ENCODE results near the gene NCKAP1. TPM values are rescaled to one million over a fixed set of nuclear protein-coding genes. Genes with fewer than 3 reads are reported as not detected.
"Not testable (repeated sequence)": the region's sequence is repeated elsewhere in the genome, so short reads cannot be mapped to it uniquely, and the experiment has no call there.

NCKAP1 gene
- total RNA-seq, 4 donors from 2014 or later: 88.3 to 160 (median 122) TPM

- WGBS, 2 donors: 97 to 99% methylated on average over 3 of the region's 3 CpGs
- intact Hi-C loops (cut with DNase I; ENCODE audit: low total_unique reads): no loop called here
- H3K4me3 ChIP-seq (ENCODE audit: low read depth, poor library complexity, severe bottlenecking): no peak overlapping the region
- DNase-seq (ENCODE audit: low spot score in 2 of 2): no peak
- TF ChIP-seq POLR2A (IDR thresholded peaks at IDR 0.05): no peak
- TF ChIP-seq CTCF (IDR thresholded peaks at IDR 0.05): no peak
These were observed 66.3 kb downstream of the NCKAP1 start for GRCh38 chr2:182971820-182972547.

DNA sequence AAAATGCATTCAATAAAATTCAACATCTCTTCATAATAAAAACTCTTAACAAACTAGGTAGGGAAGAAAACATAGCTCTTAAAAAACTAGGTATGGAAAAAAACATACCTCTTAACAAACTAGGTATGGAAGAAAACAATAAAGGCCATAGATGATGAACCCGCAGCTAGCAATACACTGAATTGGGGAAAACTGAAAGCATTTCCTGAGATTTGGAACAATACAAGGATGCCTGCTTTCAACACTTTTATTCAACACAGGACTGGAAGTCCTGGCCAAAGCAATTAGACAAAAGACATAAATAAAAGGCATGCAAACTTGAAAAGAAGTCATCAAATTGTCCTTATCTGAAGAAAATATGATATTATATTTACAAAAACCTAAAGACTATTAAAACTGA, 67.8 kb downstream of the NCKAP1 start:
- WGBS, 2 donors: 73 to 82% methylated on average over 1 of the region's 1 CpG
- DNase-seq (ENCODE audit: low spot score in 2 of 2): no peak
- H3K4me3 ChIP-seq (ENCODE audit: low read depth, poor library complexity, severe bottlenecking): no peak overlapping the region
- TF ChIP-seq POLR2A (IDR thresholded peaks at IDR 0.05) (no peak), CTCF (IDR thresholded peaks at IDR 0.05) (no peak)
- intact Hi-C loops (cut with DNase I; ENCODE audit: low total_unique reads): no loop called here

DNA sequence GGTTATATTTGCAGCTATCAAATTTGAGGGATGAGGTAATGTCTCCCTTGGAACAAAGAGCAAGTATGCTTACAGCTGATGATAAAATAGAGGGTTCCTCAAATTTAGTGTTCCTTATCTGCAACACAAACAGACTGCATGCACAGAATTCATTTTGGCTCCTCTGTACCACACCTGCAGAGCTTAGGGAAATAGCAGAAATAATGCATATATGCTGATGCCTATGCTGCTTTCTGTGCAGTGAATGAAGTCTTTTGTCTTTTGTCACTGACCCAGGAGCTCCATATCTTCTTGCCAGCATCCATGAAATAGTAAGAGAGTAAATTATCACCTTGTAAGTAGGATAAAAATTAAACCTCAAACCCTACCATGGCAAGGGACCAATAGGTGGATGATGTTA, 69.8 kb downstream of the NCKAP1 start:
- DNase-seq (ENCODE audit: low spot score in 2 of 2): no peak
- no peak for TF ChIP-seq POLR2A (IDR thresholded peaks at IDR 0.05)
- TF ChIP-seq CTCF (IDR thresholded peaks at IDR 0.05): no peak
- no peak overlapping the region for H3K4me3 ChIP-seq (ENCODE audit: low read depth, poor library complexity, severe bottlenecking)
- intact Hi-C loops (cut with DNase I; ENCODE audit: low total_unique reads): no loop called here

GRCh38 chr2:182966356-182966755, 71.9 kb downstream of the NCKAP1 start:
- WGBS, 2 donors: 92 to 95% methylated on average over 8 of the region's 8 CpGs
- H3K4me3 ChIP-seq (ENCODE audit: low read depth, poor library complexity, severe bottlenecking); DNase-seq (ENCODE audit: low spot score in 2 of 2); intact Hi-C loops (cut with DNase I; ENCODE audit: low total_unique reads): not testable (repeated sequence)

DNA sequence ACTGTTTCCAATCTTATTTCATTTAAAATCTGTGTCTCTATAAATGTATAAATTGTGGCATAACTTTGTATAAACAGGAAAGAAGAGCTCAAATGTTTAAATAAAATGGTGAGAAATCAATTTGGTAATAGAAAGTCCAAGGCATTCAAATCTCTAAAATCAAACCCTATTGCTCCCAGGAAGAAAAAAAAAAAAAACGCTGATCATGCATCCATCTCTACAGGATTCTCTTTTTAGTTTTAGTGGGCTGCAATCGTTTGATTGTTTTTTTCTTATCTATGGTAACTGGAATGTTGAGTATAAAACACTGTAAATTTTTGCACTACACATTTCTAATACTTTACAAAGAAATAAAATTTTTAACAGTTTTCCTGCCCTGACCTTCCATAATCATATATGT, 75.6 kb downstream of the NCKAP1 start:
- no peak for TF ChIP-seq CTCF (IDR thresholded peaks at IDR 0.05)
- TF ChIP-seq POLR2A (IDR thresholded peaks at IDR 0.05): no peak
- 82 to 84% methylated on average over 2 of the region's 2 CpGs for WGBS, 2 donors
- no peak overlapping the region for H3K4me3 ChIP-seq (ENCODE audit: low read depth, poor library complexity, severe bottlenecking)
- intact Hi-C loops (cut with DNase I; ENCODE audit: low total_unique reads): no loop called here
- DNase-seq (ENCODE audit: low spot score in 2 of 2): no peak

DNA sequence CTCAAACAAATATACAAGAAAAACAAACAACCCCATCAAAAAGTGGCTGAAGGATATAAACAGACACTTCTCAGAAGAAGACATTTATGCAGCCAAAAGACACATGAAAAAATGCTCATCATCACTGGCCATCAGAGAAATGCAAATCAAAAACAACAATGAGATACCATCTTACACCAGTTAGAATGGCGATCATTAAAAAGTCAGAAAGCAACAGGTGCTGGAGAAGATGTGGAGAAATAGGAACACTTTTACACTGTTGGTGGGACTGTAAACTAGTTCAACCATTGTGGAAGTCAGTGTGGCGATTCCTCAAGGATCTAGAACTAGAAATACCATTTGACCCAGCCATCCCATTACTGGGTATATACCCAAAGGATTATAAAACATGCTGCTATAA, 77.4 kb downstream of the NCKAP1 start:
- intact Hi-C loops (cut with DNase I; ENCODE audit: low total_unique reads); DNase-seq (ENCODE audit: low spot score in 2 of 2); H3K4me3 ChIP-seq (ENCODE audit: low read depth, poor library complexity, severe bottlenecking): not testable (repeated sequence)
- WGBS, 2 donors: 97 to 98% methylated on average over 2 of the region's 2 CpGs

DNA sequence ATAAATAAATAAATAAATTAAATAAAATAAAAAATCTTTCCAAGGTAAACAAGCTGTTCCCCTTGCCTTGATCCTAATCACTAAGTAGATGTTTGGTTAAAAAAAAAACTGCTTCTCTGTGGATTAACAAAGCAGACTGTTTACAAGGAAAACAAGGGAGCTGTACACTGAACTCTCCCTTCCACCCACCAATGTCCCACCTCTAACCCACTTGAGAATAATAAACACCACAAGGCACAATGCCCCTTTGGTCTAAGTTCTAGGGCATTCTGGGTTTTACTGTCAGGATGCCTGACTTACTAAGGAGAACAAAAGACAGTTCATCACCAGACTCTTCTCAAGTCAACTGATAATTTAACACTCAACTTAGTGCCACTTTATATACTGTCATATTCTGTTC, 83.5 kb downstream of the NCKAP1 start:
- H3K4me3 ChIP-seq (ENCODE audit: low read depth, poor library complexity, severe bottlenecking): no peak overlapping the region
- no peak for DNase-seq (ENCODE audit: low spot score in 2 of 2)
- intact Hi-C loops (cut with DNase I; ENCODE audit: low total_unique reads): no loop called here
- TF ChIP-seq CTCF (IDR thresholded peaks at IDR 0.05) (no peak), POLR2A (IDR thresholded peaks at IDR 0.05) (no peak)
